ENCODE data around the gene LENG1.
A peak's percentile ranks its signal among the peaks of the same experiment; 100 is the strongest.
"Not testable (repeated sequence)": the region's sequence is repeated elsewhere in the genome, so short reads cannot be mapped to it uniquely, and the experiment has no call there.

The LENG1 gene

DNA sequence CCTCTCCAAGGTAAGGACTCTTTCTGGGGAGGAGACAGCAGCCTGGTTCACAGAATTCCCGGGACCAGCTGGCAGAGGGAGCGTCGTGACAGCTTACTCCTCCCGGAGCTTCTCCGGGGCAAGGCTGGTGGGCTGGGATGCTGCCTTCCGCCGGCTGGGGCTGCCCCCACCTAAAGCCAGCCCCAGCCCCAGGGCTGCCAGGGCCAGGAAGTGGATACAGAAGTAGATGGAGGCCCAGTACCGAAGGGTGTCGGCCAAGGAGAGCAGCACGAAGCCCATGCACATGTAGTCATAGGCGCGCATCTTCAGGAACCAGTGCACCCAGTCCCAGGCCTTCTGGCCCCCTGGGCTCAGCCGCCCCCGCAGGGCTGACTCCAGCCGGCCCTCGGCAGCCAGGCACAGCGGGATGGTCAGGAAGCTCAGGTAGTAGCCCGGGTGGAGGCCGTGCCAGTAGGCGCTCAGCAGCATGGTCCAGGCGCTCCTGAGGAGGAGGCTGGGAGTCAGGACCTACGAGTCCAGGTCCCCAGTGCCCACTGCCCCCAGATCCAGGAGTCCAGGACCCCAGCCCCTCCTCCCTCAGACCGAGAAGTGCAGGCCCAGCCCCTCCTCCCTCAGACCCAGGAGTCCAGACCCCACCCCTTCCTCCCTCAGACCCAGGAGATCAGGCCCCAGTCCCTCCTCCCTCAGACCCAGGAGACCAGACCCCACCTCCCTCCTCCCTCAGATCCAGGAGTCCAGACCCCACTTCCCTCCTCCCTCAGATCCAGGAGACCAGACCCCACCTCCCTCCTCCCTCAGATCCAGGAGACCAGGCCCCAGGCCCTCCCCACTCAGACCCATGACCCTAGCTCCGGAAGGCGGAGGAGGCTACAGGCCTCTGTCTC lies 14.7 kb upstream of the LENG1 start:
- Histone ChIP-seq H3K36me3 (ENCODE audit: control insufficient read depth, insufficient read depth, low read length, severe bottlenecking) (peaks cover 9% of the 10 kb centered on the region), H3K9me3 (ENCODE audit: control insufficient read depth, low read length) (no peaks in the 10 kb centered on the region), H3K4me3 (ENCODE audit: low read length) (no peak overlapping the region), H3K27me3 (replicated peaks; ENCODE audit: control insufficient read depth, insufficient read depth, low read length) (no peaks in the 10 kb centered on the region), H3K9ac (ENCODE audit: low read length) (no peak overlapping the region), H3K4me1 (ENCODE audit: control insufficient read depth, insufficient read depth, low read length) (no peaks in the 10 kb centered on the region)
- DNase-seq (ENCODE audit: low read depth): no peak

- no peak for DNase-seq (ENCODE audit: low read depth)
- H3K27me3 ChIP-seq (replicated peaks; ENCODE audit: control insufficient read depth, insufficient read depth, low read length): no peaks in the 10 kb centered on the region
- peaks cover 6% of the 10 kb centered on the region for H3K36me3 ChIP-seq (ENCODE audit: control insufficient read depth, insufficient read depth, low read length, severe bottlenecking)
- no peaks in the 10 kb centered on the region for H3K4me1 ChIP-seq (ENCODE audit: control insufficient read depth, insufficient read depth, low read length)
- no peak overlapping the region for H3K4me3 ChIP-seq (ENCODE audit: low read length)
- H3K9ac ChIP-seq (ENCODE audit: low read length): no peak overlapping the region
- no peaks in the 10 kb centered on the region for H3K9me3 ChIP-seq (ENCODE audit: control insufficient read depth, low read length)
These were observed 13.8 kb upstream of the LENG1 start for GRCh38 chr19:54173359-54173699.

DNA sequence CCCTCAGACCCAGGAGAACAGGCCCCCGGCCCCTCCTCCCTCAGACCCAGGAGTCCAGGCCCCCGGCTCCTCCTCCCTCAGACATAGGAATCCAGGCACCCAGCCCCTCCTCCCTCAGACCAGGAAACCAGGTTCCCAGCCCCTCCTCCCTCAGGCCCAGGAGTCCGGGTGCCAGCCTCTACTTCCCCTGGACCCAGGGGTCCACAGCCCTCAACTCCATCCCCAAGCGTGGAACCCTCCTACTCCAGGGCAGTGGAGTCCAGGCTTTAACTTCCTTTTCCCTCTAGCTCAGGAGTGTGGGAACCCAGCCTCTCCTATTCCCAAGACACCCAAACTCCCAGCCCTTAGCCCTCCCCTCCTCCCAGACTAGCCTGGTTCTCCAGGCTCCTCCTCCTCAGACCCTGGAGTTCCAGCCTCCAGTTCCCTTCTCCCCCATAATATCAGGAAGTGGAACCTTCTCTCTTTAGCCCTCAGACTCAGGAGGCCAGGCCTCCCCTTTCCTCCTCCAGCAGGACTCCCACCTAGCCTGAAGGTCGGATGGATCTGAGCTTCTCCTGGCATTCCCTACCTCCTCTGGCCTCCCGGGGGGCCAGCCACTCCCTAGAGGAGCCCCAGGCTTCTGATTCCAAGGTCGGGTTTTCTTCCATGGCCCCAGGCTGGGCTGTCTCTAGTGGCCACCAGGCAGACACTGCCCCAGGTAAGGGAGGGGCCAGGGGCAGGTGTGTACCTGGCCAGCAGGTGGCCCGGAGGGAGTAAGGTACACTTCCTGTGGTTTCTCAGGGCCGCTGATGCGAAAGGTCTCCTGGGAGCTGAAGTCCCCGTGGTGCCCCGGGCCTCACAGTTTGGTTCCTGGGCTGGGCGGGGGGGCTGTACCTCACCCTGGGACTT lies 13.2 kb upstream of the LENG1 start, which contains the start of gene TMC4:
Gene TMC4 (minus strand): TSS at position 690 of the 888 bp plus-strand sequence. CDS start 43 bp downstream, at position 647.
- H3K36me3 ChIP-seq (ENCODE audit: control insufficient read depth, insufficient read depth, low read length, severe bottlenecking): peaks cover 3% of the 10 kb centered on the region
- no peak within 1 kb of the TSS for H3K4me3 ChIP-seq (ENCODE audit: low read length)
- H3K9me3 ChIP-seq (ENCODE audit: control insufficient read depth, low read length): no peaks in the 10 kb centered on the region
- no peaks in the 10 kb centered on the region for H3K4me1 ChIP-seq (ENCODE audit: control insufficient read depth, insufficient read depth, low read length)
- DNase-seq (ENCODE audit: low read depth): no peak
- no peak within 1 kb of the TSS for H3K9ac ChIP-seq (ENCODE audit: low read length)
- H3K27me3 ChIP-seq (replicated peaks; ENCODE audit: control insufficient read depth, insufficient read depth, low read length): no peaks in the 10 kb centered on the region

- H3K9me3 ChIP-seq (ENCODE audit: control insufficient read depth, low read length); H3K9ac ChIP-seq (ENCODE audit: low read length); H3K4me3 ChIP-seq (ENCODE audit: low read length); H3K27me3 ChIP-seq (replicated peaks; ENCODE audit: control insufficient read depth, insufficient read depth, low read length); DNase-seq (ENCODE audit: low read depth); H3K4me1 ChIP-seq (ENCODE audit: control insufficient read depth, insufficient read depth, low read length); H3K36me3 ChIP-seq (ENCODE audit: control insufficient read depth, insufficient read depth, low read length, severe bottlenecking): not testable (repeated sequence)
These were observed 12.4 kb upstream of the LENG1 start for GRCh38 chr19:54171736-54172431.

DNA sequence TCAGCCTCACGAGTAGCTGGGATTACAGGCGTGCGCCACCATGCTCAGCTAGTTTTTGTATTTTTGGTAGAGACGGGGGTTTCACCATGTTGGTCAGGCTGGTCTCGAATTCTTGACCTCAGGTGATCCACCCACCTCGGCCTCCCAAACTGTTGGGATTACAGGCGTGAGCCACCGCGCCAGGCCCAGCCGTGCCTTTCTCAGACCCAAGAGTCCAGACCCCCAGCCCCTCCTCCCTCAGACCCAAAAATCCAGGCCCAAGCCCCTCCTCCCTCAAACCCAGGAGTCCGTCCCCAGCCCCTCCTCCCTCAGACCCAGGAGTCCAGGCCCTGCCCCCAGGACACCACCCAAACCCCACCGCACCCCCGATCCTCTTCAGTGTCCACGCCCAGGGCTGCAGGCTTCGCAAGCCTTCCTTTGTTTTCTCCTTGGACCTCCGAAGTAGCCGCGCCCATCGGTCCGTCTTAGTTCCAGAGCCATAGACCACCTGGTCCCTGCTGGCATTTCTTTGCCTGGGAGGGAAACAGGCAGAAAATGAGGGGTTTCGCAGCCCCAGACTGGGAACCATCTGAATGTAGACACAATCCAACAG lies 9.7 kb upstream of the LENG1 start:
- Histone ChIP-seq H3K9me3 (ENCODE audit: control insufficient read depth, low read length) (no peaks in the 10 kb centered on the region), H3K9ac (ENCODE audit: low read length) (no peak overlapping the region), H3K4me3 (ENCODE audit: low read length) (no peak overlapping the region), H3K27me3 (replicated peaks; ENCODE audit: control insufficient read depth, insufficient read depth, low read length) (peaks cover 15% of the 10 kb centered on the region), H3K36me3 (ENCODE audit: control insufficient read depth, insufficient read depth, low read length, severe bottlenecking) (no peaks in the 10 kb centered on the region), H3K4me1 (ENCODE audit: control insufficient read depth, insufficient read depth, low read length) (no peaks in the 10 kb centered on the region)
- no peak for DNase-seq (ENCODE audit: low read depth)

DNA sequence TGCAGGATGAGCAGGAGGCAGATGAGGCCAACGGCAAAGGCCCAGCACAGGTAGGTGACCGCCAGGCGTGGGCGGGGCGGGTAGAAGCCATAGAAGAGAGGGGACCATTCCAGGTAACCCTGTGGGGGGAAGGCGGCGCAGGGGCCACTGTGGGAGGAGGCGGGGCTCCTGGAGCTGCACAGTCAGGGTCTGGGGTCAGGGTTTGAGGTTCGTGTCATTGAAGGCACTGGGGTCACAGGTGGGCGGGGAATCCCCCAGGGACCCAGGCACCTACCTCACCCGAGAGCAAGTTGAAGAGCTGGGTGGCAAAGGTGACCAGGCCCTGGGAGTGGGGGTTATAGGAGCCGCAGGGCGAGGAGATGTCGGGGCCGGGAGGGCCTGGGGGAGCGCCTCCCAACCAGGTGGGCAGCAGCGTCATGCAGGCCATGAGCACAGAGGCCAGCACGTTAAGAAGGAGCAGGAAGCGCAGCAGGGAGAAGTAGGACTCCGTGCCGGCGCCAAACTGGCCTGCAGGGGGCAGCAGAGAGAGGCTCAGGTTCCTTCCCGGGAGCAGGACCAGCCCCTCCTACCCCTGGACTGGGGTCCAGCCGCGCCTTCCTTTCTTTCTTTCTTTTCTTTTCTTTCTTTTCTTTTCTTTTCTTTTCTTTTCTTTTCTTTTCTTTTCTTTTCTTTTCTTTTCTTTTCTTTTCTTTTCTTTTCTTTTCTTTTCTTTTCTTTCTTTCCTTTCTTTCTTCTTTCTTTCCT lies 8.8 kb upstream of the LENG1 start:
- DNase-seq (ENCODE audit: low read depth): peak; percentile 97
- Histone ChIP-seq H3K36me3 (ENCODE audit: control insufficient read depth, insufficient read depth, low read length, severe bottlenecking) (no peaks in the 10 kb centered on the region), H3K27me3 (replicated peaks; ENCODE audit: control insufficient read depth, insufficient read depth, low read length) (peaks cover 18% of the 10 kb centered on the region), H3K9me3 (ENCODE audit: control insufficient read depth, low read length) (no peaks in the 10 kb centered on the region), H3K4me3 (ENCODE audit: low read length) (no peak overlapping the region), H3K9ac (ENCODE audit: low read length) (no peak overlapping the region), H3K4me1 (ENCODE audit: control insufficient read depth, insufficient read depth, low read length) (no peaks in the 10 kb centered on the region)

GRCh38 chr19:54165222-54165621 lies 5.7 kb upstream of the LENG1 start:
- Histone ChIP-seq H3K4me1 (ENCODE audit: control insufficient read depth, insufficient read depth, low read length) (peaks cover 7% of the 10 kb centered on the region), H3K9me3 (ENCODE audit: control insufficient read depth, low read length) (no peaks in the 10 kb centered on the region), H3K4me3 (ENCODE audit: low read length) (no peak overlapping the region), H3K27me3 (replicated peaks; ENCODE audit: control insufficient read depth, insufficient read depth, low read length) (peaks cover 18% of the 10 kb centered on the region), H3K36me3 (ENCODE audit: control insufficient read depth, insufficient read depth, low read length, severe bottlenecking) (no peaks in the 10 kb centered on the region), H3K9ac (ENCODE audit: low read length) (no peak overlapping the region)
- no peak for DNase-seq (ENCODE audit: low read depth)

DNA sequence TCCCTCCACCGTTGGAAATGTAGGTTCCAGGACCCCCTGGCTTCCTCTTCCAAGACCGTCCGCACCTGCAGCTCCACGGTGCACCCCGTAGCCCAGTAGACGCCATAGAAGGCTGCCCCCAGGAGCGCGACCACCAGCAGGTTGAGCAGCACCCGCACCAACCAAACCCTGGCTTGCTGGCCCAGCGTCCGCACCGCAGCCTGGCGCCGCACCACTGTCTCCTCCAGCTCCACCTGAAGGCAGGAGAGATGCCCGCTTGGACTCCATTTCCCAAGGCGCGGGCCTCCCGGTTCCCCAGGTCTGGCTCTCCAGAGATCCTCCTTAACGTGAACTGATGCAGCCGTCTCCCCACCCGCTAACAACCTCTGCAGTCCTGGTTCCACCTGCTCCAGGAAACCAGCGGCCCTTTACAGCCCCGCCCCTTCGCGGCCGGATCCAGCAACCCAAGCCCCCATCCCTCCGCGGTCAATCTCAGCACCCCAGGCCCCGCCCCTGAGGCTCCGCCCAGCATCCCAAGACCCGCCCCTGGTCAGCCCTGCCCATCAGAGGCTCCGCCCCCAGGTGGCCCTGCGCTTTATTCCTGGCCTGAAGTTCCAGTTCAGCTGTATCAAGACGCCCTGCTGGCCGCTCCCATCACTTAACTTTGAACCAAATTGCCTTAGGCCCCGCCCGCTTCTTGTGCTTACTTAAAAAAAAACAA lies 5.0 kb upstream of the LENG1 start:
- peak; percentile 80 for DNase-seq (ENCODE audit: low read depth)
- Histone ChIP-seq H3K9ac (ENCODE audit: low read length) (no peak overlapping the region), H3K27me3 (replicated peaks; ENCODE audit: control insufficient read depth, insufficient read depth, low read length) (peaks cover 18% of the 10 kb centered on the region), H3K9me3 (ENCODE audit: control insufficient read depth, low read length) (no peaks in the 10 kb centered on the region), H3K4me1 (ENCODE audit: control insufficient read depth, insufficient read depth, low read length) (peaks cover 9% of the 10 kb centered on the region), H3K36me3 (ENCODE audit: control insufficient read depth, insufficient read depth, low read length, severe bottlenecking) (no peaks in the 10 kb centered on the region), H3K4me3 (ENCODE audit: low read length) (no peak overlapping the region)

- DNase-seq (ENCODE audit: low read depth): no peak
- peaks cover 18% of the 10 kb centered on the region for H3K27me3 ChIP-seq (replicated peaks; ENCODE audit: control insufficient read depth, insufficient read depth, low read length)
- H3K36me3 ChIP-seq (ENCODE audit: control insufficient read depth, insufficient read depth, low read length, severe bottlenecking): peaks cover 4% of the 10 kb centered on the region
- H3K4me3 ChIP-seq (ENCODE audit: low read length): peak overlapping the region; percentile 71
- peaks cover 20% of the 10 kb centered on the region for H3K4me1 ChIP-seq (ENCODE audit: control insufficient read depth, insufficient read depth, low read length)
- H3K9ac ChIP-seq (ENCODE audit: low read length): no peak overlapping the region
- no peaks in the 10 kb centered on the region for H3K9me3 ChIP-seq (ENCODE audit: control insufficient read depth, low read length)
These were observed 3.4 kb upstream of the LENG1 start for GRCh38 chr19:54162884-54163283.

DNA sequence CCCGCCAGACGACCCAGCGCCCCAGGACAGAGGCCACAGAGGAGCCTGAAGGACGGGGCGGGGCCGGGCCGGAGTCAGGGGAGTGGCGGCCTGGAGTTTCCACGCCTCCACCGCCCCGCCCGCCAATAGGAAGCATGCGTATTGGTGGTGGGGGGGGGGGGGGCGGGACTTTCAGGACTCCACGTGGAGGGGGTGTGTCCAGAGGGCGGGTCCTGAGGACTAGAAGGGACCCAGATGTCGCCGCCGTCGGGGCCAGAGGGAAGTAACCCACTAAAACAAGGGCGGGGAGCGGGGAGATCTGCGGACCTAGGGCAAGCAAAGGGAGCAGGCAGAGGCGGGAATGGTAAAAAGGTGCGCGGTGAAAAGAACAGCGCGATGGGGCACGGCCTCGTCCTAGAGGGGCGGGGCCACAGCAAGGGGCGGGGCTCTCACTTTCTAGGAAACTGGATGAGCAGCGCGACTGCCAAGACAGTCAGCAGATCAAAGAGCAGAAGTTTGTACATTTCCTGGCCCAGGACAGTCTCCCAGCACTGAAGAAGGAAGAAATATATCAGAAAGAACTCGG lies 2.8 kb upstream of the LENG1 start:
- peaks cover 20% of the 10 kb centered on the region for H3K4me1 ChIP-seq (ENCODE audit: control insufficient read depth, insufficient read depth, low read length)
- H3K4me3 ChIP-seq (ENCODE audit: low read length): peak overlapping the region; percentile 71
- no peaks in the 10 kb centered on the region for H3K9me3 ChIP-seq (ENCODE audit: control insufficient read depth, low read length)
- peaks cover 9% of the 10 kb centered on the region for H3K36me3 ChIP-seq (ENCODE audit: control insufficient read depth, insufficient read depth, low read length, severe bottlenecking)
- DNase-seq (ENCODE audit: low read depth): peak; percentile 42
- no peak overlapping the region for H3K9ac ChIP-seq (ENCODE audit: low read length)
- peaks cover 18% of the 10 kb centered on the region for H3K27me3 ChIP-seq (replicated peaks; ENCODE audit: control insufficient read depth, insufficient read depth, low read length)
